Hepatocyte (in vitro differentiated cells): ENCODE results near the gene TBXAS1.

Experiments
- CTCF ChIP-seq: fragments of 200-600 bp; sonication (generic); IDR thresholded peaks from 2 replicates; pipeline ENCODE4 v1.5.1; 2016; ENCODE audit warnings: antibody characterized with exemption, mild to moderate bottlenecking; ENCODE audit not compliant: poor library complexity
- EZH2 ChIP-seq: fragments of 200-600 bp; sonication (generic); IDR thresholded peaks from 2 replicates; pipeline ENCODE4 v1.6.1; 2016; ENCODE audit warnings: antibody characterized with exemption, mild to moderate bottlenecking, borderline replicate concordance

GRCh38 chr7:139784648-139785047 lies 44.4 kb upstream of the TBXAS1 start:
- TF ChIP-seq CTCF: no peak
- TF ChIP-seq EZH2: no peak
